ENCODE results near the gene AKR1E2.

Gene AKR1E2

GRCh38 chr10:4851846-4852245 is 25.8 kb downstream of the AKR1E2 start:
- Histone ChIP-seq H3K4me3 (ENCODE audit: low read length, poor library complexity, severe bottlenecking) (no peak overlapping the region), H4K20me1 (ENCODE audit: insufficient read depth, low read length, poor library complexity, severe bottlenecking) (no peaks in the 10 kb centered on the region), H3K9ac (ENCODE audit: low read depth, low read length, poor library complexity, severe bottlenecking) (no peak overlapping the region), H3K79me2 (ENCODE audit: insufficient read depth, low read length) (no peaks in the 10 kb centered on the region), H3K9me2 (replicated peaks; ENCODE audit: low read depth, low read length) (no peaks in the 10 kb centered on the region), H3K4me2 (ENCODE audit: low read depth, low read length, poor library complexity, severe bottlenecking) (no peak overlapping the region), H3K36me3 (ENCODE audit: insufficient read depth, low read length) (no peaks in the 10 kb centered on the region), H2AFZ (ENCODE audit: low read length) (no peak overlapping the region), H3K4me1 (ENCODE audit: insufficient read depth, low read length, poor library complexity, severe bottlenecking) (peaks cover 5% of the 10 kb centered on the region), H3K27me3 (ENCODE audit: insufficient read depth, low read length, poor library complexity, severe bottlenecking) (no peaks in the 10 kb centered on the region), H3K9me3 (ENCODE audit: insufficient read depth, low read depth, low read length) (no peaks in the 10 kb centered on the region), H3F3A (ENCODE audit: low read depth) (no peaks in the 10 kb centered on the region)
- TF ChIP-seq, protein P1, sequence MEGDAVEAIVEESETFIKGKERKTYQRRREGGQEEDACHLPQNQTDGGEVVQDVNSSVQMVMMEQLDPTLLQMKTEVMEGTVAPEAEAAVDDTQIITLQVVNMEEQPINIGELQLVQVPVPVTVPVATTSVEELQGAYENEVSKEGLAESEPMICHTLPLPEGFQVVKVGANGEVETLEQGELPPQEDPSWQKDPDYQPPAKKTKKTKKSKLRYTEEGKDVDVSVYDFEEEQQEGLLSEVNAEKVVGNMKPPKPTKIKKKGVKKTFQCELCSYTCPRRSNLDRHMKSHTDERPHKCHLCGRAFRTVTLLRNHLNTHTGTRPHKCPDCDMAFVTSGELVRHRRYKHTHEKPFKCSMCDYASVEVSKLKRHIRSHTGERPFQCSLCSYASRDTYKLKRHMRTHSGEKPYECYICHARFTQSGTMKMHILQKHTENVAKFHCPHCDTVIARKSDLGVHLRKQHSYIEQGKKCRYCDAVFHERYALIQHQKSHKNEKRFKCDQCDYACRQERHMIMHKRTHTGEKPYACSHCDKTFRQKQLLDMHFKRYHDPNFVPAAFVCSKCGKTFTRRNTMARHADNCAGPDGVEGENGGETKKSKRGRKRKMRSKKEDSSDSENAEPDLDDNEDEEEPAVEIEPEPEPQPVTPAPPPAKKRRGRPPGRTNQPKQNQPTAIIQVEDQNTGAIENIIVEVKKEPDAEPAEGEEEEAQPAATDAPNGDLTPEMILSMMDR (conservative IDR thresholded peaks at IDR 0.05; ENCODE audit: low read length): no peak
- TF ChIP-seq EZH2phosphoT487 (IDR thresholded peaks at IDR 0.05; ENCODE audit: borderline replicate concordance): no peak

DNA sequence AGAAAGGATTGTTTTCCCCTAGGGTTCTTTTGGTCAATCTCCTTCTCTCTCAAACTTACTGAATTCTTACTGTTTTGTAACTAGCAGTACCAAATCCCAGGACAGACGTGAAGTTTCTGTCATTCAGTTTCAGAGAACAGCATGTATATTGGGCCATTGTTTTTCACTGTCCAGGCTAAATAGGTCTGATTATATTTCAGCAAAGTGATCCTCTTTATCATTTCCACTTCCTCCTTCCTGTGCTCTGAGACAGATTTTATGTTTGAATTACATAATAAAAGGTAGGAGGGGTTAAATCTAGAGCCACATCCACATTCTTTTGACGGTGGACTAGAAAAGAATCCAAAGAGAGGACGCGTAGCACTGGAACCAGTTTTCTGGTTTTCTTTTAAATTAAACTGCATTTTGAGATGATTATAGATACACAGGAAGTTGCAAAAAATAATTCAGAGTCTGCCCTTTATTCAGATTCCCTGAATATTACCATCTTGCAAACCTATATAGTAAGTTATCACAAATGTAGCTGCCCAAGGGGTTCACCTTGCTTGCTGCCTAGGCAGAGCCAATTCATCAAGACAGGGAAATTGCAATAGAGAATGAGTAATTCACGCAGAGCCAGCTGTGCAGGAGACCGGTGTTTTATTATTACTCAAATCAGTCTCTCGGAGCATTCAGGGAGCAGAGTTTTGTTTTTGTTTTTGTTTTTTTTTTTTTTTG is 40.1 kb downstream of the AKR1E2 start:
- Histone ChIP-seq H3K9me2 (replicated peaks; ENCODE audit: low read depth, low read length) (no peaks in the 10 kb centered on the region), H4K20me1 (ENCODE audit: insufficient read depth, low read length, poor library complexity, severe bottlenecking) (no peaks in the 10 kb centered on the region), H3K27me3 (ENCODE audit: insufficient read depth, low read length, poor library complexity, severe bottlenecking) (no peaks in the 10 kb centered on the region), H3K4me1 (ENCODE audit: insufficient read depth, low read length, poor library complexity, severe bottlenecking) (no peaks in the 10 kb centered on the region), H3K79me2 (ENCODE audit: insufficient read depth, low read length) (no peaks in the 10 kb centered on the region), H3K4me2 (ENCODE audit: low read depth, low read length, poor library complexity, severe bottlenecking) (no peak overlapping the region), H2AFZ (ENCODE audit: low read length) (peak overlapping the region; percentile 69), H3K36me3 (ENCODE audit: insufficient read depth, low read length) (no peaks in the 10 kb centered on the region), H3F3A (ENCODE audit: low read depth) (no peaks in the 10 kb centered on the region), H3K9me3 (ENCODE audit: insufficient read depth, low read depth, low read length) (no peaks in the 10 kb centered on the region), H3K9ac (ENCODE audit: low read depth, low read length, poor library complexity, severe bottlenecking) (no peak overlapping the region), H3K4me3 (ENCODE audit: low read length, poor library complexity, severe bottlenecking) (no peak overlapping the region)
- TF ChIP-seq, protein P1 (conservative IDR thresholded peaks at IDR 0.05; ENCODE audit: low read length): no peak
- no peak for TF ChIP-seq EZH2phosphoT487 (IDR thresholded peaks at IDR 0.05; ENCODE audit: borderline replicate concordance)

- no peaks in the 10 kb centered on the region for H3K4me1 ChIP-seq (ENCODE audit: insufficient read depth, low read length, poor library complexity, severe bottlenecking)
- H3K36me3 ChIP-seq (ENCODE audit: insufficient read depth, low read length): no peaks in the 10 kb centered on the region
- H3K4me3 ChIP-seq (ENCODE audit: low read length, poor library complexity, severe bottlenecking): no peak overlapping the region
- no peaks in the 10 kb centered on the region for H3K9me3 ChIP-seq (ENCODE audit: insufficient read depth, low read depth, low read length)
- H4K20me1 ChIP-seq (ENCODE audit: insufficient read depth, low read length, poor library complexity, severe bottlenecking): no peaks in the 10 kb centered on the region
- no peaks in the 10 kb centered on the region for H3K27me3 ChIP-seq (ENCODE audit: insufficient read depth, low read length, poor library complexity, severe bottlenecking)
- H3K4me2 ChIP-seq (ENCODE audit: low read depth, low read length, poor library complexity, severe bottlenecking): no peak overlapping the region
- no peaks in the 10 kb centered on the region for H3F3A ChIP-seq (ENCODE audit: low read depth)
- H3K9ac ChIP-seq (ENCODE audit: low read depth, low read length, poor library complexity, severe bottlenecking): no peak overlapping the region
- no peak for TF ChIP-seq EZH2phosphoT487 (IDR thresholded peaks at IDR 0.05; ENCODE audit: borderline replicate concordance)
- TF ChIP-seq, protein P1 (conservative IDR thresholded peaks at IDR 0.05; ENCODE audit: low read length): no peak
- H3K79me2 ChIP-seq (ENCODE audit: insufficient read depth, low read length): no peaks in the 10 kb centered on the region
- H2AFZ ChIP-seq (ENCODE audit: low read length): no peak overlapping the region
- no peaks in the 10 kb centered on the region for H3K9me2 ChIP-seq (replicated peaks; ENCODE audit: low read depth, low read length)
Observed at GRCh38 chr10:4867109-4867519, 41.1 kb downstream of the AKR1E2 start.
